CD4-positive, alpha-beta T cell (primary cell): ENCODE results near the gene USP25. TPM values are rescaled to one million over a fixed set of nuclear protein-coding genes. Genes with fewer than 3 reads are reported as not detected.

Experiments
- ATAC-seq: fragments of 200-7000 bp; cut with Tn5 transposase; one replicate; pipeline ENCODE4 v1.10.0; 2022; ENCODE audit warnings: mild to moderate bottlenecking; ENCODE audit not compliant: poor library complexity
- CTCF ChIA-PET: fragments of 350-600 bp; sonication (Branson Sonifier 250); formaldehyde crosslinking; loops from one replicate; lab custom pipeline; 2021; ENCODE audit warnings: antibody characterized with exemption, inconsistent platforms; lab: Charles Lee
- POLR2A ChIA-PET: fragments of 350-600 bp; sonication (Branson Sonifier 250); formaldehyde crosslinking; loops from one replicate; lab custom pipeline; 2021; ENCODE audit warnings: antibody characterized with exemption, inconsistent platforms; lab: Charles Lee
- DNase-seq, 14 experiments: peaks; one replicate each; pipeline ENCODE4 v3.0.0-alpha.2; 2013 to 2020; ENCODE audit warnings: mixed read lengths in 2 of 14
- H3K27ac ChIP-seq, 2 donors: one replicate each; pipeline versions ENCODE4 v1.5.1 to v1.7.0; 2013; ENCODE audit warnings: low read length in 2 of 2, low read depth in 1 of 2, mild to moderate bottlenecking in 1 of 2
- H3K27me3 ChIP-seq, 2 experiments: 1 replicate in 1 of 2; 2 replicates in 1 of 2; pipeline versions ENCODE4 v1.6.1 to v1.7.0; 2013; ENCODE audit warnings: low read length in 2 of 2, control low read depth in 1 of 2, mild to moderate bottlenecking in 1 of 2, moderate library complexity in 1 of 2; ENCODE audit not compliant: insufficient read depth in 2 of 2, control insufficient read depth in 1 of 2
- H3K36me3 ChIP-seq: one replicate; pipeline ENCODE4 v1.6.1; 2013; ENCODE audit warnings: low read length, control low read depth; ENCODE audit not compliant: insufficient read depth
- H3K4me1 ChIP-seq: one replicate; pipeline ENCODE4 v1.6.1; 2013; ENCODE audit warnings: low read length, control low read depth; ENCODE audit not compliant: insufficient read depth
- H3K4me3 ChIP-seq: one replicate; pipeline ENCODE4 v1.5.1; 2013; ENCODE audit warnings: mild to moderate bottlenecking, low read length, moderate library complexity
- H3K9me3 ChIP-seq, 2 experiments: 1 replicate in 1 of 2; 2 replicates in 1 of 2; pipeline versions ENCODE4 v1.6.1 to v1.7.0; 2013; ENCODE audit warnings: low read length in 2 of 2, mild to moderate bottlenecking in 2 of 2, control low read depth in 1 of 2, moderate library complexity in 1 of 2; ENCODE audit not compliant: control insufficient read depth in 1 of 2, insufficient read depth in 1 of 2
- H3K27ac Mint-ChIP-seq: one replicate; pipeline ENCODE4 v1.8.0; 2020; ENCODE audit warnings: mixed read lengths
- H3K27me3 Mint-ChIP-seq: one replicate; pipeline ENCODE4 v1.8.0; 2021; ENCODE audit warnings: mixed read lengths
- H3K36me3 Mint-ChIP-seq: one replicate; pipeline ENCODE4 v1.8.0; 2021; ENCODE audit warnings: low read depth, mixed read lengths
- H3K4me1 Mint-ChIP-seq: one replicate; pipeline ENCODE4 v1.8.0; 2021; ENCODE audit warnings: low read depth, mixed read lengths
- H3K4me3 Mint-ChIP-seq: one replicate; pipeline ENCODE4 v1.8.0; 2020; ENCODE audit warnings: mild to moderate bottlenecking, mixed read lengths
- H3K9me3 Mint-ChIP-seq: one replicate; pipeline ENCODE4 v1.8.0; 2020; ENCODE audit warnings: mixed read lengths
- CTCF ChIP-seq: fragments of 200-600 bp; IDR thresholded peaks from one replicate; pipeline ENCODE4 v1.8.0; 2022; ENCODE audit warnings: antibody characterized with exemption, mild to moderate bottlenecking
- intact Hi-C, 2 experiments: fragments of 100-400 bp; cut with DNase I in 1 of 2; cut with micrococcal nuclease in 1 of 2; formaldehyde crosslinking; loops; one replicate each; pipeline versions ENCODE4 v1.15.1 to v1.9.0; 2023 to 2025; cut with DNase I, micrococcal nuclease
- total RNA-seq, 174 experiments: library from RNA in 2 of 174; stranded (reverse) in 2 of 174; gene quantifications; one replicate each; pipeline ENCODE4 v1.2.3 and lab custom pipeline; 2021 to 2026

Gene USP25
- total RNA-seq, 2 experiments from 2014 or later: 45.0 to 49.2 TPM

GRCh38 chr21:15793109-15793508 is 63.3 kb downstream of the USP25 start:
- no peaks in the 10 kb centered on the region for H3K4me1 ChIP-seq
- Mint-ChIP-seq H3K4me3 (no peak overlapping the region), H3K36me3 (peaks cover 57% of the 10 kb centered on the region), H3K9me3 (no peaks in the 10 kb centered on the region), H3K4me1 (peaks cover 78% of the 10 kb centered on the region), H3K27me3 (no peaks in the 10 kb centered on the region), H3K27ac (peak overlapping the region; percentile 32)
- no peaks in the 10 kb centered on the region for H3K27me3 ChIP-seq
- H3K36me3 ChIP-seq: peaks cover 14% of the 10 kb centered on the region
- H3K4me3 ChIP-seq: no peak overlapping the region
- H3K9me3 ChIP-seq: no peaks in the 10 kb centered on the region
- ATAC-seq: no peak
- H3K27ac ChIP-seq: no peak overlapping the region
- intact Hi-C loops: no loop called here
- TF ChIP-seq CTCF: no peak
- CTCF ChIA-PET: interaction anchor here (1.3 kb wide), 2 partner anchors 10 to 18 kb away, joined by 3 to 5 read pairs; no protein-coding TSS in a partner anchor
- POLR2A ChIA-PET: no interaction called here
- DNase-seq: no peak

GRCh38 chr21:15793550-15794235 is 63.9 kb downstream of the USP25 start:
- Mint-ChIP-seq H3K27ac (peak overlapping the region; percentile 32), H3K4me3 (no peak overlapping the region), H3K4me1 (peaks cover 78% of the 10 kb centered on the region), H3K36me3 (peaks cover 60% of the 10 kb centered on the region), H3K9me3 (no peaks in the 10 kb centered on the region), H3K27me3 (no peaks in the 10 kb centered on the region)
- ATAC-seq (no peak), DNase-seq (no peak)
- Histone ChIP-seq H3K4me1 (no peaks in the 10 kb centered on the region), H3K27ac (no peak overlapping the region), H3K27me3 (no peaks in the 10 kb centered on the region), H3K9me3 (no peaks in the 10 kb centered on the region), H3K4me3 (no peak overlapping the region), H3K36me3 (peaks cover 11% of the 10 kb centered on the region)
- intact Hi-C loops: no loop called here
- POLR2A ChIA-PET: no interaction called here
- CTCF ChIA-PET: interaction anchor here (1.0 to 1.3 kb wide), 3 partner anchors 9 to 18 kb away, joined by 3 to 5 read pairs (median 3); no protein-coding TSS in a partner anchor
- TF ChIP-seq CTCF: no peak

- Mint-ChIP-seq H3K9me3 (no peaks in the 10 kb centered on the region), H3K4me1 (peaks cover 72% of the 10 kb centered on the region), H3K36me3 (peaks cover 61% of the 10 kb centered on the region), H3K27me3 (no peaks in the 10 kb centered on the region), H3K4me3 (no peak overlapping the region), H3K27ac (no peak overlapping the region)
- CTCF ChIA-PET: interaction anchor here (1.0 to 1.3 kb wide), 3 partner anchors 8 to 19 kb away, joined by 3 to 5 read pairs (median 3); no protein-coding TSS in a partner anchor
- Histone ChIP-seq H3K27ac (no peak overlapping the region), H3K4me3 (no peak overlapping the region), H3K9me3 (no peaks in the 10 kb centered on the region), H3K27me3 (no peaks in the 10 kb centered on the region), H3K4me1 (no peaks in the 10 kb centered on the region), H3K36me3 (peaks cover 11% of the 10 kb centered on the region)
- intact Hi-C loops: no loop called here
- POLR2A ChIA-PET: no interaction called here
- no peak for ATAC-seq
- DNase-seq: peak in 1 of 14 experiments; percentile 4
- no peak for TF ChIP-seq CTCF
Observed at GRCh38 chr21:15794277-15794912, 64.6 kb downstream of the USP25 start.
